Measurements from ENCODE around the gene ZMYND15. TPM values are rescaled to one million over a fixed set of nuclear protein-coding genes. Genes with fewer than 3 reads are reported as not detected.
"Not testable (repeated sequence)": the region's sequence is repeated elsewhere in the genome, so short reads cannot be mapped to it uniquely, and the experiment has no call there.

The ZMYND15 gene
- total and polyA plus RNA-seq, 2 of the 4 experiments (the other 2 are of a cell fraction) = 0.07 TPM; not detected in 1

- TF ChIP-seq USF2 (IDR thresholded peaks at IDR 0.05; ENCODE audit: low read depth, low read length) (no peak), SMC3 (IDR thresholded peaks at IDR 0.05; ENCODE audit: low read depth, low read length) (no peak), RFX5 (IDR thresholded peaks at IDR 0.05; ENCODE audit: low read depth, low read length) (no peak), CHD1 (IDR thresholded peaks at IDR 0.05; ENCODE audit: low read depth, low read length) (no peak)
- TF ChIP-seq, protein P1, sequence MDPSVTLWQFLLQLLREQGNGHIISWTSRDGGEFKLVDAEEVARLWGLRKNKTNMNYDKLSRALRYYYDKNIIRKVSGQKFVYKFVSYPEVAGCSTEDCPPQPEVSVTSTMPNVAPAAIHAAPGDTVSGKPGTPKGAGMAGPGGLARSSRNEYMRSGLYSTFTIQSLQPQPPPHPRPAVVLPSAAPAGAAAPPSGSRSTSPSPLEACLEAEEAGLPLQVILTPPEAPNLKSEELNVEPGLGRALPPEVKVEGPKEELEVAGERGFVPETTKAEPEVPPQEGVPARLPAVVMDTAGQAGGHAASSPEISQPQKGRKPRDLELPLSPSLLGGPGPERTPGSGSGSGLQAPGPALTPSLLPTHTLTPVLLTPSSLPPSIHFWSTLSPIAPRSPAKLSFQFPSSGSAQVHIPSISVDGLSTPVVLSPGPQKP (IDR thresholded peaks at IDR 0.05; ENCODE audit: borderline replicate concordance, low read depth, low read length) = no peak
Observed at GRCh38 chr17:4739122-4740024, at the start of gene ZMYND15, which contains the start of gene CXCL16 (continued).

GRCh38 chr17:4689872-4690271, 49.8 kb upstream of the ZMYND15 start:
- H3K27me3 ChIP-seq (ENCODE audit: control insufficient read depth, insufficient read depth, low read length); H4K91ac ChIP-seq (ENCODE audit: insufficient read depth, low read depth, low read length); H2AK5ac ChIP-seq (ENCODE audit: low read depth, low read length); H3K9ac ChIP-seq (ENCODE audit: low read depth, low read length); DNase-seq; H3K56ac ChIP-seq (ENCODE audit: extremely low read depth, insufficient read depth, low read length); intact Hi-C loops (cut with micrococcal nuclease); H4K8ac ChIP-seq (ENCODE audit: low read depth in 2 of 2, low read length in 2 of 2); H3K4me1 ChIP-seq (ENCODE audit: control insufficient read depth, insufficient read depth, low read length); H2BK20ac ChIP-seq (ENCODE audit: low read depth, low read length); H2BK15ac ChIP-seq (ENCODE audit: low read depth, low read length); POLR2A ChIA-PET (ENCODE audit: unreplicated experiment); BruUV-seq (replicated peaks); dilution Hi-C loops (cut with HindIII; ENCODE audit: low sequenced_read_pairs, unreplicated experiment); H3K23ac ChIP-seq (ENCODE audit: low read depth, low read length); ATAC-seq (ENCODE audit: low read depth); H4K5ac ChIP-seq (ENCODE audit: low read depth, low read length); H3K4me2 ChIP-seq (ENCODE audit: low read depth, low read length); H2BK120ac ChIP-seq (ENCODE audit: low read depth, low read length); CTCF ChIA-PET; H3K27ac ChIP-seq (ENCODE audit: insufficient read depth, low read length); H3K14ac ChIP-seq (replicated peaks; ENCODE audit: low read depth, low read length); H2BK5ac ChIP-seq (ENCODE audit: low read depth, low read length, poor library complexity, severe bottlenecking); in situ Hi-C loops (cut with MboI; ENCODE audit: low sequenced_read_pairs); H3K9me3 ChIP-seq (ENCODE audit: control insufficient read depth, insufficient read depth, low read length); H2AK9ac ChIP-seq (replicated peaks; ENCODE audit: low read depth, low read length, poor library complexity); H3K4ac ChIP-seq (ENCODE audit: low read depth, low read length); H3K4me3 ChIP-seq (ENCODE audit: insufficient read depth, low read depth, low read length); H3K18ac ChIP-seq (ENCODE audit: low read depth, low read length); H2AFZ ChIP-seq (replicated peaks; ENCODE audit: low read length, poor library complexity): not testable (repeated sequence)
- WGBS, 2 experiments (ENCODE audit: extremely low coverage in 2 of 2, insufficient read length in 1 of 2) = no CpG with 5 or more reads among the region's 12 CpGs
- H3K36me3 ChIP-seq (ENCODE audit: control insufficient read depth, insufficient read depth, low read length) = peaks cover 18% of the 10 kb centered on the region; the same call in 1 of the 2 replicates
- peaks cover 7 to 44% of the 10 kb centered on the region in 2 experiments for H3K79me1 ChIP-seq (ENCODE audit: low read depth in 1 of 2, low read length in 2 of 2)
- H4K20me1 ChIP-seq (ENCODE audit: insufficient read depth, low read length) = peaks cover 18% of the 10 kb centered on the region
- H3K9me1 ChIP-seq (ENCODE audit: insufficient read depth, low read length) = peaks cover 12% of the 10 kb centered on the region; the same call in 1 of the 2 replicates
